ENCODE results near the gene CACNA1S. TPM values are rescaled to one million over a fixed set of nuclear protein-coding genes. Genes with fewer than 3 reads are reported as not detected.

Gene CACNA1S
- total RNA-seq, 4 donors from 2014 or later = not detected

DNA sequence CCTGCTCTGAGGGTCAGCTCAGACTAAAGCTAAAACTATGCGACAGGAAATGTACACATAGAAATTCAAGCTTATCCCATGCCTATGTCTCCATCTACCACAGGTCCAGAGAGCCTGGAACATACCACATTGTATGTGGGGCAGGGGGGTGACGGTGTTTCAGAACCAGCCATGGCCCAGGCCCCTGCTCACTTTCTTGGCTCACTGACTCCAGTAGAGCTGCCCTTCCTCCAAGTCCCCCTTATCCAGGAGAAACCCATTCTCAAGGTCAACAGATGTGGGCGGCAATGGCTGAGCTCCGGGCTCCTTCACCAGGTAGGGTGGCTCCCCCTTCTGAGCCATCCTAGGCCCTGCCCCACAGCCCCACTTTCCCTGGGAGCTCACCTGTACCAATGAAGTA lies 21.0 kb downstream of the CACNA1S start:
- TF ChIP-seq, protein P1, sequence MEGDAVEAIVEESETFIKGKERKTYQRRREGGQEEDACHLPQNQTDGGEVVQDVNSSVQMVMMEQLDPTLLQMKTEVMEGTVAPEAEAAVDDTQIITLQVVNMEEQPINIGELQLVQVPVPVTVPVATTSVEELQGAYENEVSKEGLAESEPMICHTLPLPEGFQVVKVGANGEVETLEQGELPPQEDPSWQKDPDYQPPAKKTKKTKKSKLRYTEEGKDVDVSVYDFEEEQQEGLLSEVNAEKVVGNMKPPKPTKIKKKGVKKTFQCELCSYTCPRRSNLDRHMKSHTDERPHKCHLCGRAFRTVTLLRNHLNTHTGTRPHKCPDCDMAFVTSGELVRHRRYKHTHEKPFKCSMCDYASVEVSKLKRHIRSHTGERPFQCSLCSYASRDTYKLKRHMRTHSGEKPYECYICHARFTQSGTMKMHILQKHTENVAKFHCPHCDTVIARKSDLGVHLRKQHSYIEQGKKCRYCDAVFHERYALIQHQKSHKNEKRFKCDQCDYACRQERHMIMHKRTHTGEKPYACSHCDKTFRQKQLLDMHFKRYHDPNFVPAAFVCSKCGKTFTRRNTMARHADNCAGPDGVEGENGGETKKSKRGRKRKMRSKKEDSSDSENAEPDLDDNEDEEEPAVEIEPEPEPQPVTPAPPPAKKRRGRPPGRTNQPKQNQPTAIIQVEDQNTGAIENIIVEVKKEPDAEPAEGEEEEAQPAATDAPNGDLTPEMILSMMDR (IDR thresholded peaks at IDR 0.05; ENCODE audit: low read depth) = no peak

DNA sequence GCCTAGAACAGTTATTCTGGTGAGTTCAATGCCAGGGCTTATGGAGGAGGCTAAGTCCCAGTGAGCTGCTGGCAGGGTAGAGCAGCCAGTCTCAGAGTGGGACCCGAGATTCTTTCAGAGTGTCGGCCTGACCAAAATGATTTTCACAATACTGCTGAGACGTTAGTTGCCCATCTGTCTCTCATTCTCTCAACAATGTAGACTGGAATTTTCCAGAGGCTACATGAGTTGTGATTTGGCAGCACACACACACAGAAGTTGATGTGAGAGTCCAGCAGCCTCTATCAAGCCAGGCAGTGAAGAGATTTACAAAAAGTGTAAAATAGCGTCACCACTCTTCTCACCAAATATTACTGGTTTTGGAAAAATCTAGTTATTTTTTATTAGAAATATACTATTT lies 21.7 kb downstream of the CACNA1S start:
- TF ChIP-seq, protein P1 (IDR thresholded peaks at IDR 0.05; ENCODE audit: low read depth) = no peak

DNA sequence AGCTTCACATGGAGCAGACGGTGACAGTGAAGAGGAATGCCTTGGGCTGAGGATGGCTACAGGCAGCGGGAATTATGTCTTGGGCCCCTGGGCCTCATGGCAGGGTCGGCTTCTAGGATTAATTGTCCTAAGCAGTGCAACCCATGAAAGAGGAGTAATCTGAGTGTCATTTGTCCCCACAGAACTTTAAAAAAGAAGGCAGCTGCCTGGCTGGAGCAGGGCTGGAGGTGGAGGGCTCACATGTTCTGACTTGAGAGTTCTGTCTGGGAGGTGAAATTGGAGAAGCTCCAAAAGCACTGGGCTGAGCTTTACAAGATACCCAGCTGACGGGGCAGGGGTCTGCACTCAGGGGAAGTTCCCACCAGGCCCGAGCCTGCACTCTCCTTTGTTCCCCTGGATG lies 22.6 kb downstream of the CACNA1S start:
- TF ChIP-seq, protein P1 (IDR thresholded peaks at IDR 0.05; ENCODE audit: low read depth) = no peak

DNA sequence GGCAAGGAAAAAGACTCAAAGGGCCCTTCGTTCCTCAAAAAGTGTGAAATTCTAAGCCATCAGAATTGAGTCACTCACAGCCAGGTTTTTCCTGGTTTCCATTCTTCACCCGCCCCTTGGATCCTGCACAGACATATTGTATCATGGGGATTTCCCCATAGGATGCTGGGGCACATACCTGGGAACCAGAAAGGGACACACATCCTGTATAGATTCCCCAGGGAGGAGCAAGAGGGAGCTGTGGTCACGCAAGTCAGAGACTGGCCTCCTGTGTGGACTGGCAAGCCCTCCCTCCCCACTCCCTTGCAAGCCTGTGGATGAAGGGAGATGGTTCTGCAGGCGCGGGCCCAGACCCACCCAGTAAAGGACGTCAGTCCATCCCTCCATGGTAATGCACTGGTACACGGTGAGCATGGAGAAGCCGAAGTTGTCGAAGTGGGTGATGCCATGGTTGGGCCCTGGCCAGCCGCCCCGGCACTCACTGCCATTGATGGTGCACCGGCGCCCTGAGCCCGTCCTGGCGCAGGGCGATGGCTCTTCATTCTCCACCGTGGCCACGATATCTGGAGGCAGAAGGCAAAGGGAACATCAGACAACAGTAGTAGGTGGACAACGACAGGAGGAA lies 23.2 kb downstream of the CACNA1S start:
- TF ChIP-seq, protein P1 (IDR thresholded peaks at IDR 0.05; ENCODE audit: low read depth) = no peak

DNA sequence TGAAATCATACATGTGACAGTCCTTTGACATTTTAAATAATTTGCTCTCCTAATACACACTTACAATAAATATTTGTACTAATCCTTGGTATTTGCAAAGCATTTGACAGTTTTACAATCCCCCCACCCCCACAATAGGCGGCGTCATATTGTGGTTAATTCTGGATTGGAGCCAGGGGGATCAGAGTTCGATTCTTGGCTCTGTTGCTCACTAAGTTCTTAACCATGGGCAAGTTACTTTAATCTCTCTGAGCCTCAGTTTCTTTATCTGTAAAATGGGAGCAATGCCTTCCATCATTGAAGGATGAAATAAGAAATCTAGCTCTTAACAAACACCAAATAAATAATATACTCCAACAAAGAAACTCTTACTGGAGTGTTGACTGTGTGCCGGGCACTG lies 23.8 kb downstream of the CACNA1S start:
- TF ChIP-seq, protein P1 (IDR thresholded peaks at IDR 0.05; ENCODE audit: low read depth) = no peak

DNA sequence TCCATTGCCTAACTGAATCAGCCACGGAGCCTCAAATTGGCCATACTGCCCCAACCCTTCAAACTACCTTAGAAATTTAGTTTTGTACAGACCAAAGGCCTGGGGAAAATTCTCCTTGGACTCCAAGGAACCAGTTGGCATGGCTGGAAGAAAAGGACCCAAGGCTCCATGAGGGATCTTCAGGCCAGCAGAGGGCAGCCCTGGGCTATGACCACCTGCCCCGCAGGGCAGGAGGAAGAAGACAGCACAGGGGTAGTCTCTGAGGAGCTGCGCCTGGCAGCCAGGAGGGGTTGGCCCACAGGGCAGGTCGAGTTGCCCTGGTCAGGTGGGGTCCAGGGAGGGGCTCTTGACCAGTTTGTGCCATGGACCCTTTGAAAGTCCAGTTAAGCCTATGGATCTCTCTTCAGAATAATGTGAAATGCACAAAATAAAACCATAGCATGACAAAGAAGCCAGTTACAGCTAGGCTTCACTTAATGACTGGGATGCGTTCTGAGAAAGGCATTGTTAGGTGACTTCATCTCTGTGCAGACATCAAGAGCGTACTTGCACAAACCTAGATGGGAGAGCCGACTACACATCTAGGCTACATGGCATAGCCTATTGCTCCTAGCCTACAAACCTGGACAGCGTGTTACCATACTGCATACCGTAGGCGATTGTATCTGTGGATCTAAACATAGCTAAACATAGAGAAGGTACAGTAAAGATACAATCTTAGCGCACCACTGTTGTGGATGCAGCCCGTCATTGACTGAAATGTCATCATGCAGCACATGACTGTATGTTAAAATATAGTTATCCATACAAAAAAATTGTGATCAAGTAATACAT lies 26.1 kb downstream of the CACNA1S start:
- TF ChIP-seq, protein P1 (IDR thresholded peaks at IDR 0.05; ENCODE audit: low read depth) = no peak

DNA sequence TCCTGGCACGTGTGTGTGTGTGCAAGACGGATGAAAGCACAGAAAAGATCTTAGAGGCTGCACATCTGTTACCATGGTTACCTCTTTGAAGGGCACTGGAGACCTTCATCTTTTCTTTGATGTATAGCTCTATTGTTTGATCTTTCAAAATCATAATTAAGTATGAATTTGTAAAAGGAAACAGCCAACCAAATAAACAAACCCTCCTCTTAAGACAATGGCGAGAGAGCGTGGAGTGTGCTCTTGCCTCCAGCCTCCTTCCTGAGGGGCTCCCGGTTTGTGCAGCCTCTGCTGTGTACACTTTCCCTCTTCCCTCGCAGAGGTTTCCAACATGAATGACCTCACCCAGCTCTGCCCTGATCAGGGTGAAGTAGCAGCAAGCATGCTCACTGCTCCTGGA lies 27.9 kb downstream of the CACNA1S start:
- TF ChIP-seq, protein P1 (IDR thresholded peaks at IDR 0.05; ENCODE audit: low read depth) = no peak
